SK-N-SH (cell line): ENCODE data around the gene MAP2. TPM values are rescaled to one million over a fixed set of nuclear protein-coding genes. Genes with fewer than 3 reads are reported as not detected.

ENCODE experiments used
- CTCF ChIA-PET: fragments of 300-600, 350-600 bp; formaldehyde crosslinking; extraction: SDS; loops from one replicate; lab custom pipeline; 2021; lab: Yijun Ruan, JAX
- POLR2A ChIA-PET: fragments of 350-600 bp; sonication (Branson Sonifier 250); formaldehyde crosslinking; extraction: SDS; loops from one replicate; lab custom pipeline; 2020; ENCODE audit warnings: antibody characterized with exemption, inconsistent platforms; lab: Yijun Ruan, JAX
- DNase-seq: peaks from one replicate; pipeline ENCODE4 v3.0.0; 2012
- H2AFZ ChIP-seq: fragments of 200-600 bp; sonication (generic); 2 replicates; pipeline ENCODE4 v1.8.1; 2016; ENCODE audit warnings: antibody characterized with exemption, mild to moderate bottlenecking, low read depth
- H3F3A ChIP-seq: fragments of 200-600 bp; sonication (generic); replicated peaks from 2 replicates; pipeline ENCODE3; 2016; ENCODE audit warnings: antibody characterized with exemption, mild to moderate bottlenecking; ENCODE audit not compliant: insufficient read depth
- H3K27ac ChIP-seq, 2 experiments: fragments of 200-500 bp in 1 of 2; fragments of 200-600 bp in 1 of 2; sonication (Bioruptor generic) in 1 of 2; sonication (generic), shearing (Covaris generic) in 1 of 2; 2 replicates each; pipeline versions ENCODE4 v1.5.1 to v1.6.1; 2014 to 2016; ENCODE audit warnings: low read depth in 2 of 2, inconsistent platforms in 1 of 2, low read length in 1 of 2, mild to moderate bottlenecking in 1 of 2, mixed read lengths in 1 of 2
- H3K27me3 ChIP-seq: fragments of 200-600 bp; sonication (generic), shearing (Covaris generic); 2 replicates; pipeline ENCODE4 v1.6.1; 2016; ENCODE audit warnings: mixed run types; ENCODE audit not compliant: insufficient read depth
- H3K36me3 ChIP-seq, 2 experiments: fragments of 200-500 bp in 1 of 2; fragments of 200-600 bp in 1 of 2; sonication (Bioruptor generic) in 1 of 2; sonication (generic) in 1 of 2; replicated peaks in 1 of 2; 2 replicates each; pipeline versions ENCODE3 to v1.5.1; 2014 to 2016; ENCODE audit warnings: low read length in 1 of 2, mild to moderate bottlenecking in 1 of 2; ENCODE audit not compliant: insufficient read depth in 2 of 2, control insufficient read depth in 1 of 2
- H3K4me1 ChIP-seq, 2 experiments: fragments of 200-500 bp in 1 of 2; fragments of 200-600 bp in 1 of 2; sonication (Bioruptor generic) in 1 of 2; sonication (generic), shearing (Covaris generic) in 1 of 2; 2 replicates each; pipeline versions ENCODE4 v1.5.1 to v1.6.1; 2014 to 2016; ENCODE audit warnings: low read depth in 1 of 2, low read length in 1 of 2, mixed run types in 1 of 2; ENCODE audit not compliant: insufficient read depth in 2 of 2, control insufficient read depth in 1 of 2
- H3K4me2 ChIP-seq: fragments of 200-600 bp; sonication (generic), shearing (Covaris generic); 2 replicates; pipeline ENCODE4 v1.6.1; 2017; ENCODE audit warnings: mixed run types
- H3K4me3 ChIP-seq, 2 experiments: fragments of 200-500 bp in 1 of 2; fragments of 200-600 bp in 1 of 2; sonication (Bioruptor generic) in 1 of 2; sonication (generic), shearing (Covaris generic) in 1 of 2; 2 replicates each; pipeline versions ENCODE4 v1.5.1 to v1.8.1; 2014 to 2016; ENCODE audit warnings: low read depth in 2 of 2, inconsistent platforms in 1 of 2, low read length in 1 of 2, mild to moderate bottlenecking in 1 of 2, mixed read lengths in 1 of 2, moderate library complexity in 1 of 2
- H3K79me2 ChIP-seq: fragments of 200-600 bp; sonication (generic); 2 replicates; pipeline ENCODE4 v1.8.1; 2017; ENCODE audit warnings: mild to moderate bottlenecking; ENCODE audit not compliant: insufficient read depth
- H3K9ac ChIP-seq: fragments of 200-600 bp; sonication (generic); 2 replicates; pipeline ENCODE4 v1.6.1; 2017; ENCODE audit warnings: mixed run types
- H3K9me2 ChIP-seq: fragments of 200-600 bp; sonication (generic); 2 replicates; pipeline ENCODE4 v1.6.1; 2017; ENCODE audit warnings: mixed run types
- H3K9me3 ChIP-seq: fragments of 200-600 bp; sonication (generic); 2 replicates; pipeline ENCODE4 v1.6.1; 2017; ENCODE audit warnings: mixed run types, mild to moderate bottlenecking, moderate library complexity
- H4K20me1 ChIP-seq: fragments of 200-600 bp; sonication (generic); 2 replicates; pipeline ENCODE4 v1.6.1; 2017; ENCODE audit warnings: mild to moderate bottlenecking, mixed run types; ENCODE audit not compliant: insufficient read depth
- ELF1 ChIP-seq: IDR thresholded peaks from 2 replicates; pipeline ENCODE4 v1.4.0; 2012
- EP300 ChIP-seq, 2 experiments: IDR thresholded peaks; 2 replicates each; pipeline versions ENCODE4 v1.4.0 to v1.6.1; 2012; ENCODE audit warnings: borderline replicate concordance in 1 of 2, low read depth in 1 of 2, low read length in 1 of 2
- EZH2phosphoT487 ChIP-seq: fragments of 200-600 bp; sonication (generic); IDR thresholded peaks from 2 replicates; pipeline ENCODE4 v1.6.1; 2017; ENCODE audit warnings: low read depth, mixed run types, mild to moderate bottlenecking, antibody characterized with exemption, moderate library complexity, borderline replicate concordance
- FOSL2 ChIP-seq: IDR thresholded peaks from 2 replicates; pipeline ENCODE4 v1.4.0; 2012; ENCODE audit warnings: low read depth, mild to moderate bottlenecking, moderate library complexity, borderline replicate concordance
- FOXJ3 ChIP-seq: sonication (generic); formaldehyde crosslinking; IDR thresholded peaks from 2 replicates; pipeline ENCODE4 v1.5.1; 2020; ENCODE audit warnings: mild to moderate bottlenecking, missing genetic modification reagents
- FOXM1 ChIP-seq: IDR thresholded peaks from 2 replicates; pipeline ENCODE4 v1.4.0; 2012; ENCODE audit warnings: low read depth, mild to moderate bottlenecking
- GATA2 ChIP-seq: sonication (generic); formaldehyde crosslinking; IDR thresholded peaks from 2 replicates; pipeline ENCODE4 v1.5.0; 2020; ENCODE audit warnings: mild to moderate bottlenecking, missing genetic modification reagents
- MEF2A ChIP-seq: IDR thresholded peaks from 2 replicates; pipeline ENCODE4 v1.4.0; 2012; ENCODE audit warnings: low read depth, borderline replicate concordance
- MXI1 ChIP-seq: IDR thresholded peaks from 2 replicates; pipeline ENCODE4 v1.6.1; 2012; ENCODE audit warnings: mild to moderate bottlenecking, low read depth, low read length, improper control_type of control experiment
- NFIC ChIP-seq: IDR thresholded peaks from 2 replicates; pipeline ENCODE4 v1.4.0; 2012; ENCODE audit warnings: borderline replicate concordance
- POLR2AphosphoS5 ChIP-seq: IDR thresholded peaks from 2 replicates; pipeline ENCODE4 v1.6.1; 2012; ENCODE audit warnings: low read depth, low read length
- RAD21 ChIP-seq: IDR thresholded peaks from 2 replicates; pipeline ENCODE4 v1.6.1; 2012; ENCODE audit warnings: mild to moderate bottlenecking, low read length
- RXRA ChIP-seq: IDR thresholded peaks from 2 replicates; pipeline ENCODE4 v1.4.0; 2012; ENCODE audit warnings: low read depth, mild to moderate bottlenecking, borderline replicate concordance
- SIN3A ChIP-seq: IDR thresholded peaks from 2 replicates; pipeline ENCODE4 v1.6.1; 2012; ENCODE audit warnings: low read depth, mild to moderate bottlenecking, low read length, moderate library complexity, borderline replicate concordance
- TAF1 ChIP-seq: IDR thresholded peaks from 2 replicates; pipeline ENCODE4 v1.6.1; 2012; ENCODE audit warnings: low read depth, mild to moderate bottlenecking, low read length, moderate library complexity, borderline replicate concordance
- TCF12 ChIP-seq: IDR thresholded peaks from 2 replicates; pipeline ENCODE4 v1.4.0; 2012
- TEAD4 ChIP-seq: IDR thresholded peaks from 2 replicates; pipeline ENCODE4 v1.4.0; 2012; ENCODE audit warnings: mild to moderate bottlenecking, borderline replicate concordance; ENCODE audit not compliant: insufficient read depth
- YY1 ChIP-seq: IDR thresholded peaks from 2 replicates; pipeline ENCODE4 v1.4.0; 2012; ENCODE audit warnings: low read depth, mild to moderate bottlenecking
- WGBS: methylation state at CpG from one replicate; pipeline ENCODE4 v1.1.6; 2017; ENCODE audit warnings: low lambda C conversion rate; 5-methylcytosine and 5-hydroxymethylcytosine counted together
- polyA plus RNA-seq, 3 experiments: library from polyadenylated mRNA; depleted of rRNA; stranded (reverse); fragments of >200 nt; gene quantifications; 2 replicates each; pipeline ENCODE4 v1.2.3, GENCODE V29; 2012
- TF ChIP-seq, protein P1 (sequence below): IDR thresholded peaks from 2 replicates; pipeline ENCODE4; 2012
- TF ChIP-seq, protein P2 (sequence below): fragments of 150-350 bp; IDR thresholded peaks from 2 replicates; pipeline ENCODE4 v1.6.1; 2017; ENCODE audit warnings: antibody characterized with exemption, low read length, low read depth, borderline replicate concordance
- TF ChIP-seq, protein P3 (sequence below): IDR thresholded peaks from 2 replicates; pipeline ENCODE4 v1.4.0; 2012; ENCODE audit warnings: low read depth
- TF ChIP-seq, protein P4 (sequence below): fragments of 150-350 bp; IDR thresholded peaks from 2 replicates; pipeline ENCODE4 v1.6.1; 2016; ENCODE audit warnings: mild to moderate bottlenecking, low read depth, low read length
- TF ChIP-seq, protein P5 (sequence below): IDR thresholded peaks from 2 replicates; pipeline ENCODE4 v1.6.1; 2012; ENCODE audit warnings: mild to moderate bottlenecking, low read depth, low read length, moderate library complexity

Gene MAP2
- polyA plus RNA-seq, 1 of the 3 experiments (the other 2 are of a cell fraction), result 7.8 TPM

DNA sequence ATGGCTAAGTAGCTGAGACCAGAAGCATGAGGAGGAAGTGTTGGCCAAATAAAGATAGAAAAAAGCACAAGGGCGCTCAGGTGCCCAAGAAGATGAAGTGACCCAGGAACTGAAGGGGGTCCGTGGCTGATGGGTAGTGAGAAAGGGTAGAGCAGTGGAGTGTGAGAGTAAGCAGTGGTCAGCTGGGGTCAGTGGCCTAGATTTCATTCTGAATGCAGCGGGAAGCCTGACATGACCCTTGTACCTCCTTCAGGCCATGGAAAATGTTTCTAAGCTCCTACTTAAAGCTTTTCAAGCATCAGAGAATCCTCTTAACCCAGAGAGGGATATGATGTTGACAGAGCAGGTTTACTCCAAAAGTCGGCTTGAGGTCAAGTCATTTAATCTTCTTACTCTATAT lies 258.8 kb downstream of the MAP2 start:
- Histone ChIP-seq H3K4me3 (no peak overlapping the region), H2AFZ (no peak overlapping the region), H4K20me1 (no peaks in the 10 kb centered on the region), H3K36me3 (peaks cover 0 to 33% of the 10 kb centered on the region in 2 experiments), H3K27ac (no peak overlapping the region), H3K9me3 (no peaks in the 10 kb centered on the region), H3K4me1 (peaks cover 0 to 3% of the 10 kb centered on the region in 2 experiments; a peak in 1 of 4 replicates), H3K9me2 (no peaks in the 10 kb centered on the region), H3K9ac (no peak overlapping the region), H3K79me2 (no peaks in the 10 kb centered on the region), H3K4me2 (no peak overlapping the region), H3K27me3 (no peaks in the 10 kb centered on the region)
- WGBS, result 70% methylated on average over 4 of the region's 4 CpGs
- DNase-seq, result no peak
- TF ChIP-seq RAD21, result no peak
- no peak for TF ChIP-seq SIN3A
- TF ChIP-seq ELF1, result no peak
- no peak for TF ChIP-seq YY1
- no peak for TF ChIP-seq FOSL2
- TF ChIP-seq, protein P1, sequence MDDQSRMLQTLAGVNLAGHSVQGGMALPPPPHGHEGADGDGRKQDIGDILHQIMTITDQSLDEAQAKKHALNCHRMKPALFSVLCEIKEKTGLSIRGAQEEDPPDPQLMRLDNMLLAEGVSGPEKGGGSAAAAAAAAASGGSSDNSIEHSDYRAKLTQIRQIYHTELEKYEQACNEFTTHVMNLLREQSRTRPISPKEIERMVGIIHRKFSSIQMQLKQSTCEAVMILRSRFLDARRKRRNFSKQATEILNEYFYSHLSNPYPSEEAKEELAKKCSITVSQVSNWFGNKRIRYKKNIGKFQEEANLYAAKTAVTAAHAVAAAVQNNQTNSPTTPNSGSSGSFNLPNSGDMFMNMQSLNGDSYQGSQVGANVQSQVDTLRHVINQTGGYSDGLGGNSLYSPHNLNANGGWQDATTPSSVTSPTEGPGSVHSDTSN, result no peak
- TF ChIP-seq FOXM1, result no peak
- no peak for TF ChIP-seq EP300 (IDR thresholded peaks at IDR 0.05; ENCODE audit: borderline replicate concordance in 1 of 2, low read depth in 1 of 2, low read length in 1 of 2)
- TF ChIP-seq, protein P2, sequence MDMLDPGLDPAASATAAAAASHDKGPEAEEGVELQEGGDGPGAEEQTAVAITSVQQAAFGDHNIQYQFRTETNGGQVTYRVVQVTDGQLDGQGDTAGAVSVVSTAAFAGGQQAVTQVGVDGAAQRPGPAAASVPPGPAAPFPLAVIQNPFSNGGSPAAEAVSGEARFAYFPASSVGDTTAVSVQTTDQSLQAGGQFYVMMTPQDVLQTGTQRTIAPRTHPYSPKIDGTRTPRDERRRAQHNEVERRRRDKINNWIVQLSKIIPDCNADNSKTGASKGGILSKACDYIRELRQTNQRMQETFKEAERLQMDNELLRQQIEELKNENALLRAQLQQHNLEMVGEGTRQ, result no peak
- TF ChIP-seq FOXJ3, result no peak
- TF ChIP-seq NFIC, result no peak
- TF ChIP-seq TAF1, result no peak
- TF ChIP-seq, protein P3, sequence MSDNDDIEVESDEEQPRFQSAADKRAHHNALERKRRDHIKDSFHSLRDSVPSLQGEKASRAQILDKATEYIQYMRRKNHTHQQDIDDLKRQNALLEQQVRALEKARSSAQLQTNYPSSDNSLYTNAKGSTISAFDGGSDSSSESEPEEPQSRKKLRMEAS, result no peak
- no peak for TF ChIP-seq GATA2 (CRISPR knock-in tag)
- TF ChIP-seq RXRA, result no peak
- no peak for TF ChIP-seq EZH2phosphoT487
- TF ChIP-seq MXI1, result no peak
- TF ChIP-seq, all 33 proteins: peak for 0
- ChIA-PET CTCF (interaction anchor here (0.7 to 1.8 kb wide), 2 partner anchors 12 to 164 kb away, joined by 3 to 4 read pairs; no protein-coding TSS in a partner anchor), POLR2A (no interaction called here)
- H3F3A ChIP-seq, result no peaks in the 10 kb centered on the region

DNA sequence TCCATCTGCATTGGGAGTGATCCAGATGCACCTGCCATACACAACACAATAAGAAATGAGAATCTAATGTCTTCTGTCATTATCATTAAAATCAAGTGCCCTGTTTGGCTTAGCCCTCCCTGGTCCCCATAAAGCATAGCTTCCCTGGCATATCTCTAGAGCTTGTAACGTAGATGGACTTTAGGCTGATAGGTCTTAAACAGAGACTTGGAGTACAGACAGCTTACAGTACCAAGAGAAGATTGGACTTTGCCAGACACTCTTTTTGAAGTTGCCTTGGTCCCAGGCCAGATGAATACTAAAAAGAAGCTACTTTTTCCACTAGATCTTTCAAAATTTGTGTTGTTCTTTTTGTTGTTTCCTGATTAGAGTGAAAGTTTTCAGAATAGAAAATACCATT lies 261.5 kb downstream of the MAP2 start:
- H3K27me3 ChIP-seq, result no peaks in the 10 kb centered on the region
- H3K9me2 ChIP-seq, result no peaks in the 10 kb centered on the region
- no peaks in the 10 kb centered on the region for H3K9me3 ChIP-seq
- DNase-seq, result no peak
- peaks cover 0 to 5% of the 10 kb centered on the region in 2 experiments; a peak in 1 of 4 replicates for H3K4me1 ChIP-seq
- 92% methylated on average over 1 of the region's 1 CpG for WGBS
- no peak overlapping the region for H3K4me2 ChIP-seq
- ChIA-PET POLR2A (no interaction called here), CTCF (interaction anchor here (0.6 kb wide), 1 partner anchor 52 kb away, joined by 4 read pairs; no protein-coding TSS in a partner anchor)
- H3K27ac ChIP-seq, result no peak overlapping the region
- no peaks in the 10 kb centered on the region for H4K20me1 ChIP-seq
- no peak overlapping the region for H3K9ac ChIP-seq
- H3K36me3 ChIP-seq, result peaks cover 0 to 18% of the 10 kb centered on the region in 2 experiments
- no peak overlapping the region for H3K4me3 ChIP-seq
- no peak overlapping the region for H2AFZ ChIP-seq
- no peaks in the 10 kb centered on the region for H3F3A ChIP-seq
- H3K79me2 ChIP-seq, result no peaks in the 10 kb centered on the region
- no peak for TF ChIP-seq EZH2phosphoT487
- TF ChIP-seq MEF2A, result no peak
- TF ChIP-seq, protein P4, sequence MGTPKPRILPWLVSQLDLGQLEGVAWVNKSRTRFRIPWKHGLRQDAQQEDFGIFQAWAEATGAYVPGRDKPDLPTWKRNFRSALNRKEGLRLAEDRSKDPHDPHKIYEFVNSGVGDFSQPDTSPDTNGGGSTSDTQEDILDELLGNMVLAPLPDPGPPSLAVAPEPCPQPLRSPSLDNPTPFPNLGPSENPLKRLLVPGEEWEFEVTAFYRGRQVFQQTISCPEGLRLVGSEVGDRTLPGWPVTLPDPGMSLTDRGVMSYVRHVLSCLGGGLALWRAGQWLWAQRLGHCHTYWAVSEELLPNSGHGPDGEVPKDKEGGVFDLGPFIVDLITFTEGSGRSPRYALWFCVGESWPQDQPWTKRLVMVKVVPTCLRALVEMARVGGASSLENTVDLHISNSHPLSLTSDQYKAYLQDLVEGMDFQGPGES, result no peak
- no peak for TF ChIP-seq EP300 (IDR thresholded peaks at IDR 0.05; ENCODE audit: borderline replicate concordance in 1 of 2, low read depth in 1 of 2, low read length in 1 of 2)
- TF ChIP-seq, protein P5, sequence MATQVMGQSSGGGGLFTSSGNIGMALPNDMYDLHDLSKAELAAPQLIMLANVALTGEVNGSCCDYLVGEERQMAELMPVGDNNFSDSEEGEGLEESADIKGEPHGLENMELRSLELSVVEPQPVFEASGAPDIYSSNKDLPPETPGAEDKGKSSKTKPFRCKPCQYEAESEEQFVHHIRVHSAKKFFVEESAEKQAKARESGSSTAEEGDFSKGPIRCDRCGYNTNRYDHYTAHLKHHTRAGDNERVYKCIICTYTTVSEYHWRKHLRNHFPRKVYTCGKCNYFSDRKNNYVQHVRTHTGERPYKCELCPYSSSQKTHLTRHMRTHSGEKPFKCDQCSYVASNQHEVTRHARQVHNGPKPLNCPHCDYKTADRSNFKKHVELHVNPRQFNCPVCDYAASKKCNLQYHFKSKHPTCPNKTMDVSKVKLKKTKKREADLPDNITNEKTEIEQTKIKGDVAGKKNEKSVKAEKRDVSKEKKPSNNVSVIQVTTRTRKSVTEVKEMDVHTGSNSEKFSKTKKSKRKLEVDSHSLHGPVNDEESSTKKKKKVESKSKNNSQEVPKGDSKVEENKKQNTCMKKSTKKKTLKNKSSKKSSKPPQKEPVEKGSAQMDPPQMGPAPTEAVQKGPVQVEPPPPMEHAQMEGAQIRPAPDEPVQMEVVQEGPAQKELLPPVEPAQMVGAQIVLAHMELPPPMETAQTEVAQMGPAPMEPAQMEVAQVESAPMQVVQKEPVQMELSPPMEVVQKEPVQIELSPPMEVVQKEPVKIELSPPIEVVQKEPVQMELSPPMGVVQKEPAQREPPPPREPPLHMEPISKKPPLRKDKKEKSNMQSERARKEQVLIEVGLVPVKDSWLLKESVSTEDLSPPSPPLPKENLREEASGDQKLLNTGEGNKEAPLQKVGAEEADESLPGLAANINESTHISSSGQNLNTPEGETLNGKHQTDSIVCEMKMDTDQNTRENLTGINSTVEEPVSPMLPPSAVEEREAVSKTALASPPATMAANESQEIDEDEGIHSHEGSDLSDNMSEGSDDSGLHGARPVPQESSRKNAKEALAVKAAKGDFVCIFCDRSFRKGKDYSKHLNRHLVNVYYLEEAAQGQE, result no peak
- no peak for TF ChIP-seq TCF12
- TF ChIP-seq POLR2AphosphoS5, result no peak
- no peak for TF ChIP-seq TEAD4
